A549 (cell line): ENCODE data around the gene NPTXR. TPM values are rescaled to one million over a fixed set of nuclear protein-coding genes. Genes with fewer than 3 reads are reported as not detected.
A peak's percentile ranks its signal among the peaks of the same experiment; 100 is the strongest.

Experiments used
- ATAC-seq, 2 experiments: fragments of 200-7000 bp in 1 of 2; fragments of >200 bp in 1 of 2; cut with Nextera tagmentation in 1 of 2; cut with Tn5 transposase in 1 of 2; 3 replicates each; pipeline versions ENCODE4 v1.8.0 to v1.9.1; 2018 to 2020; ENCODE audit warnings: mild to moderate bottlenecking in 1 of 2, moderate library complexity in 1 of 2
- CTCF ChIA-PET: fragments of 300-600 bp; sonication (Branson Sonifier 250); formaldehyde crosslinking; extraction: SDS; loops from one replicate; lab custom pipeline; 2021; ENCODE audit warnings: antibody characterized with exemption, inconsistent platforms; lab: Yijun Ruan, JAX
- POLR2A ChIA-PET: fragments of 350-600 bp; formaldehyde crosslinking; extraction: SDS; loops from one replicate; lab custom pipeline; 2021; ENCODE audit warnings: antibody characterized with exemption, inconsistent platforms; lab: Yijun Ruan, JAX
- DNase-seq, 2 experiments: peaks; one replicate each; pipeline versions ENCODE4 v3.0.0 to v3.0.0-alpha.2; 2011 to 2016; ENCODE audit warnings: low read depth in 1 of 2, low spot score in 1 of 2
- FAIRE-seq: peaks from 2 replicates; lab custom pipeline; 2011; peaks lifted over from hg19 to GRCh38; lab: Jason Lieb, UNC
- H3K27ac ChIP-seq, 2 experiments: fragments of >200 bp; sonication (Bioruptor Twin); formaldehyde crosslinking; 3 replicates each; pipeline ENCODE4 v1.5.1; 2016 to 2017
- H3K4me1 ChIP-seq: fragments of >200 bp; sonication (Bioruptor Twin); formaldehyde crosslinking; 3 replicates; pipeline ENCODE4 v1.6.1; 2016
- H3K4me2 ChIP-seq: fragments of >200 bp; sonication (Bioruptor Twin); formaldehyde crosslinking; 3 replicates; pipeline ENCODE4 v1.6.1; 2016
- H3K4me3 ChIP-seq: fragments of >200 bp; sonication (Bioruptor Twin); formaldehyde crosslinking; 3 replicates; pipeline ENCODE4 v1.5.1; 2016
- H3K9me3 ChIP-seq: fragments of >200 bp; sonication (Bioruptor Twin); formaldehyde crosslinking; 3 replicates; pipeline ENCODE4 v1.6.1; 2016
- CBX2 ChIP-seq: fragments of 200-600 bp; sonication (generic); IDR thresholded peaks from 2 replicates; pipeline ENCODE4 v1.6.1; 2016; ENCODE audit warnings: low read depth, mild to moderate bottlenecking, borderline replicate concordance
- CTCF ChIP-seq: fragments of >200 bp; sonication (Bioruptor Twin); formaldehyde crosslinking; IDR thresholded peaks from 3 replicates; pipeline ENCODE4 v1.5.1; 2016
- ESRRA ChIP-seq: fragments of 150-350 bp; IDR thresholded peaks from 2 replicates; pipeline ENCODE4 v1.6.1; 2014; ENCODE audit warnings: mild to moderate bottlenecking, low read length, borderline replicate concordance
- FOSB ChIP-seq: fragments of 250-450 bp; sonication (Bioruptor Pico); IDR thresholded peaks from 2 replicates; pipeline ENCODE4 v1.5.0; 2020; ENCODE audit warnings: mild to moderate bottlenecking, moderate library complexity
- FOXS1 ChIP-seq: fragments of 250-450 bp; sonication (Bioruptor Pico); IDR thresholded peaks from 2 replicates; pipeline ENCODE4 v1.5.0; 2020; ENCODE audit warnings: mild to moderate bottlenecking, moderate library complexity
- HES2 ChIP-seq: fragments of >200 bp; sonication (Bioruptor Twin); formaldehyde crosslinking; IDR thresholded peaks from 2 replicates; pipeline ENCODE4 v1.6.1; 2016
- HEYL ChIP-seq: fragments of 250-450 bp; sonication (Bioruptor Pico); IDR thresholded peaks from 2 replicates; pipeline ENCODE4 v1.8.0; 2021; ENCODE audit warnings: mild to moderate bottlenecking, moderate library complexity
- KDM1A ChIP-seq: fragments of 200-600 bp; sonication (generic); IDR thresholded peaks from 2 replicates; pipeline ENCODE4 v1.6.1; 2016; ENCODE audit warnings: low read depth, mild to moderate bottlenecking
- MAFK ChIP-seq: fragments of 450-650 bp; IDR thresholded peaks from 2 replicates; pipeline ENCODE4 v1.6.1; 2014; ENCODE audit not compliant: partially characterized antibody
- MYC ChIP-seq: IDR thresholded peaks from 2 replicates; pipeline ENCODE4 v1.6.1; 2012; ENCODE audit warnings: mild to moderate bottlenecking, inconsistent platforms, low read length, improper control_type of control experiment, borderline replicate concordance
- NFE2L2 ChIP-seq: fragments of 150-350 bp; conservative IDR thresholded peaks from 2 replicates; pipeline ENCODE4 v1.6.1; 2014; ENCODE audit warnings: low read length
- NPAS2 ChIP-seq: fragments of 250-450 bp; sonication (Bioruptor Pico); IDR thresholded peaks from 2 replicates; pipeline ENCODE4 v1.8.0; 2022; ENCODE audit warnings: mild to moderate bottlenecking, moderate library complexity, borderline replicate concordance
- PBX3 ChIP-seq: IDR thresholded peaks from 2 replicates; pipeline ENCODE4 v1.6.1; 2012
- RAD21 ChIP-seq, 2 experiments: fragments of >200 bp in 1 of 2; sonication (Bioruptor Twin) in 1 of 2; formaldehyde crosslinking in 1 of 2; IDR thresholded peaks in 1 of 2; conservative IDR thresholded peaks in 1 of 2; 2 replicates in 1 of 2; 3 replicates in 1 of 2; pipeline ENCODE4 v1.6.1; 2012 to 2018; ENCODE audit warnings: inconsistent platforms in 1 of 2
- RCOR1 ChIP-seq: fragments of 150-350 bp; IDR thresholded peaks from 2 replicates; pipeline ENCODE4 v1.6.1; 2014; ENCODE audit warnings: antibody characterized with exemption, low read length, low read depth
- SMC3 ChIP-seq: fragments of >200 bp; sonication (Bioruptor Twin); formaldehyde crosslinking; IDR thresholded peaks from 3 replicates; pipeline ENCODE4 v1.6.1; 2018; ENCODE audit warnings: inconsistent platforms
- TFCP2L1 ChIP-seq: fragments of 250-450 bp; sonication (Bioruptor Pico); IDR thresholded peaks from 2 replicates; pipeline ENCODE4 v1.5.0; 2021; ENCODE audit warnings: mild to moderate bottlenecking
- ZC3H11A ChIP-seq: fragments of 450-650 bp; IDR thresholded peaks from 2 replicates; pipeline ENCODE4 v1.6.1; 2014; ENCODE audit warnings: antibody characterized with exemption, mild to moderate bottlenecking
- ZFP36 ChIP-seq: fragments of 450-650 bp; IDR thresholded peaks from 2 replicates; pipeline ENCODE4 v1.6.1; 2014; ENCODE audit warnings: borderline replicate concordance; ENCODE audit not compliant: partially characterized antibody
- ZNF302 ChIP-seq: fragments of 250-450 bp; sonication (Bioruptor Pico); IDR thresholded peaks from 2 replicates; pipeline ENCODE4 v1.9.0; 2021; ENCODE audit warnings: inconsistent platforms, mild to moderate bottlenecking, moderate library complexity
- ZSCAN20 ChIP-seq: fragments of 250-450 bp; sonication (Bioruptor Pico); IDR thresholded peaks from 2 replicates; pipeline ENCODE4 v1.8.0; 2022; ENCODE audit warnings: mild to moderate bottlenecking, moderate library complexity
- WGBS: methylation state at CpG from one replicate; pipeline ENCODE4 v1.1.6; 2017; ENCODE audit errors: missing lambda C conversion rate; 5-methylcytosine and 5-hydroxymethylcytosine counted together
- polyA plus RNA-seq, 4 experiments: library from polyadenylated mRNA; depleted of rRNA in 3 of 4; stranded (reverse); fragments of >200 nt; fragmentation: RNase III in 1 of 4; extraction: RNeasy Plus Mini Kit Qiagen cat#74134 plus additional on column Dnase treatment in 1 of 4; gene quantifications; 2 replicates in 3 of 4; 3 replicates in 1 of 4; pipeline ENCODE4 v1.2.3, GENCODE V29; 2011 to 2017

The NPTXR gene
- polyA plus RNA-seq, 2 of the 4 experiments (the other 2 are of a cell fraction): 3.3 to 15.3 TPM

- 80% methylated on average over 9 of the region's 9 CpGs for WGBS
- POLR2A ChIA-PET: interaction anchor here (1.0 to 1.7 kb wide), 2 partner anchors 9 to 10 kb away, joined by 3 to 4 read pairs; partner anchors contain the start of gene NPTXR
- Histone ChIP-seq H3K4me3 (no peak overlapping the region), H3K9me3 (no peaks in the 10 kb centered on the region), H3K4me2 (no peak overlapping the region), H3K4me1 (peaks cover 18% of the 10 kb centered on the region)
- FAIRE-seq (no peak), ATAC-seq (no peak)
- TF ChIP-seq ZC3H11A (no peak), SMC3 (no peak), CBX2 (no peak), RCOR1 (no peak), NPAS2 (CRISPR knock-in tag) (no peak), ESRRA (no peak), FOXS1 (CRISPR knock-in tag) (no peak), HEYL (CRISPR knock-in tag) (no peak), MYC (no peak), NFE2L2 (no peak), RAD21 (conservative IDR thresholded peaks at IDR 0.05 in 1 of 2, IDR thresholded peaks at IDR 0.05 in 1 of 2) (no peak), HES2 (no peak), ZSCAN20 (CRISPR knock-in tag) (no peak), ZNF302 (CRISPR knock-in tag) (no peak), CTCF (no peak), PBX3 (no peak)
- TF ChIP-seq, all 56 proteins: peak for 0
- peak overlapping the region in 1 of 2 experiments; percentile 82; a peak in 1 of 6 replicates for H3K27ac ChIP-seq
- no peak for DNase-seq
- CTCF ChIA-PET: interaction anchor here (0.6 to 5.7 kb wide), 7 partner anchors 10 to 87 kb away, joined by 3 to 38 read pairs (median 4); no protein-coding TSS in a partner anchor
Measured at GRCh38 chr22:38853196-38853651, 9.4 kb upstream of the NPTXR start.

- Histone ChIP-seq H3K4me3 (no peak overlapping the region), H3K4me2 (no peak overlapping the region), H3K9me3 (no peaks in the 10 kb centered on the region), H3K27ac (peak overlapping the region; percentile 45 to 82; a peak in 4 of 6 replicates), H3K4me1 (peaks cover 18% of the 10 kb centered on the region)
- POLR2A ChIA-PET: interaction anchor here (1.0 kb wide), 1 partner anchor 9 kb away, joined by 3 read pairs; no protein-coding TSS in a partner anchor
- FAIRE-seq (no peak), ATAC-seq (no peak), DNase-seq (no peak)
- whole genome bisulfite sequencing: 76% methylated on average over 1 of the region's 1 CpG
- no peak for TF ChIP-seq ZSCAN20 (CRISPR knock-in tag)
- no peak for TF ChIP-seq TFCP2L1 (CRISPR knock-in tag)
- TF ChIP-seq FOSB (CRISPR knock-in tag): no peak
- peak; percentile 35; the same call in 1 of the 2 replicates for TF ChIP-seq KDM1A
- no peak for TF ChIP-seq HEYL (CRISPR knock-in tag)
- TF ChIP-seq CTCF: no peak
- no peak for TF ChIP-seq MAFK
- TF ChIP-seq ZFP36: peak; percentile 52
- CTCF ChIA-PET: interaction anchor here (1.0 to 5.7 kb wide), 7 partner anchors 8 to 87 kb away, joined by 3 to 38 read pairs (median 4); no protein-coding TSS in a partner anchor
Measured at GRCh38 chr22:38852522-38852921, 8.7 kb upstream of the NPTXR start.
